AG04449 (cell line): ENCODE measurements around the gene FITM1.

Experiments
- CTCF ChIA-PET: fragments of 350-600 bp; formaldehyde crosslinking; extraction: SDS; loops from one replicate; lab custom pipeline; 2021; ENCODE audit warnings: antibody characterized with exemption; lab: Yijun Ruan, JAX
- POLR2A ChIA-PET: fragments of 400-600, 350-600 bp; formaldehyde crosslinking; extraction: SDS; loops from one replicate; lab custom pipeline; 2020; ENCODE audit warnings: antibody characterized with exemption, inconsistent platforms; lab: Yijun Ruan, JAX
- DNase-seq: peaks from one replicate; pipeline ENCODE4 v3.0.0-alpha.2; 2010; ENCODE audit warnings: low read depth, low spot score
- H3K4me3 ChIP-seq: 2 replicates; pipeline ENCODE4 v1.5.1; 2011; ENCODE audit warnings: low read depth, mild to moderate bottlenecking, control low read depth, low read length
- TF ChIP-seq, protein P1 (sequence below): IDR thresholded peaks from one replicate; pipeline ENCODE4 v1.5.1; 2011; ENCODE audit warnings: mild to moderate bottlenecking, moderate library complexity, low read length, control low read depth, inconsistent platforms; ENCODE audit not compliant: insufficient read depth; ENCODE audit errors: missing control alignments

Gene FITM1

DNA sequence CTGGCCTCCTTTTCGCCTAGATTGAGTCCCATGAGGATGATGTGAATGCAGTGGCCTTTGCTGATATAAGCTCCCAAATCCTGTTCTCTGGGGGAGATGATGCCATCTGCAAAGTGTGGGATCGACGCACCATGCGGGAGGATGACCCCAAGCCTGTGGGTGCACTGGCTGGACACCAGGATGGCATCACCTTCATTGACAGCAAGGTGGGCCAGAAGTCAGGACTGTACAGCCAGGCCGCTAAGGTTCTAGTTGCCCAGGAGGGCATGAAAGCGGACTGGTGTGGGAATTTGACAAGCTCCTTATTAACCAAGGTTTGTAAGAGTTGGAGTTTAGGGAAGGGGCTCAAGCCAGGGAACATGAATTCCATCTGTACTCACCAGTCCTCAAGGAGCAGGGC is 10.8 kb upstream of the FITM1 start:
- TF ChIP-seq, protein P1, sequence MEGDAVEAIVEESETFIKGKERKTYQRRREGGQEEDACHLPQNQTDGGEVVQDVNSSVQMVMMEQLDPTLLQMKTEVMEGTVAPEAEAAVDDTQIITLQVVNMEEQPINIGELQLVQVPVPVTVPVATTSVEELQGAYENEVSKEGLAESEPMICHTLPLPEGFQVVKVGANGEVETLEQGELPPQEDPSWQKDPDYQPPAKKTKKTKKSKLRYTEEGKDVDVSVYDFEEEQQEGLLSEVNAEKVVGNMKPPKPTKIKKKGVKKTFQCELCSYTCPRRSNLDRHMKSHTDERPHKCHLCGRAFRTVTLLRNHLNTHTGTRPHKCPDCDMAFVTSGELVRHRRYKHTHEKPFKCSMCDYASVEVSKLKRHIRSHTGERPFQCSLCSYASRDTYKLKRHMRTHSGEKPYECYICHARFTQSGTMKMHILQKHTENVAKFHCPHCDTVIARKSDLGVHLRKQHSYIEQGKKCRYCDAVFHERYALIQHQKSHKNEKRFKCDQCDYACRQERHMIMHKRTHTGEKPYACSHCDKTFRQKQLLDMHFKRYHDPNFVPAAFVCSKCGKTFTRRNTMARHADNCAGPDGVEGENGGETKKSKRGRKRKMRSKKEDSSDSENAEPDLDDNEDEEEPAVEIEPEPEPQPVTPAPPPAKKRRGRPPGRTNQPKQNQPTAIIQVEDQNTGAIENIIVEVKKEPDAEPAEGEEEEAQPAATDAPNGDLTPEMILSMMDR, result no peak
- ChIA-PET POLR2A (no interaction called here), CTCF (interaction anchor here (0.9 to 1.2 kb wide), 2 partner anchors 41 to 189 kb away, joined by 3 read pairs; partner anchors contain the start of gene IRF9)
- DNase-seq, result no peak
- H3K4me3 ChIP-seq, result no peak overlapping the region

DNA sequence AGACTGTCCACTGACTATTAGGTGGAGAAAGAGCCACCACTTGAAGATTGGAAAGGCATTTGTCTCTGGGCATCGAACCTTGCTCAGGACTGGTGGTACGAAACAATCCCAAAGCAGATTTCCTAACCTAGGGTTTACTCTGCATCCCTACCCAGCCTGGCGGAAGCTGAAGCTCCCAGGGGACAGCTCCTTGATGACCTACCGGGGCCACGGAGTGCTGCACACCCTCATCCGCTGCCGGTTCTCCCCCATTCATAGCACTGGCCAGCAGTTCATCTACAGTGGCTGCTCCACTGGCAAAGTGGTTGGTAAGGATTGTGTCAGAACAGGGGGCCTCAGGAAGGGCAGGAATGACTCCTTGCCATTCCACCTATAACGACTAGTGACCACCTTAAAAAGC is 9.2 kb upstream of the FITM1 start:
- no peak for DNase-seq
- POLR2A ChIA-PET, result no interaction called here

DNA sequence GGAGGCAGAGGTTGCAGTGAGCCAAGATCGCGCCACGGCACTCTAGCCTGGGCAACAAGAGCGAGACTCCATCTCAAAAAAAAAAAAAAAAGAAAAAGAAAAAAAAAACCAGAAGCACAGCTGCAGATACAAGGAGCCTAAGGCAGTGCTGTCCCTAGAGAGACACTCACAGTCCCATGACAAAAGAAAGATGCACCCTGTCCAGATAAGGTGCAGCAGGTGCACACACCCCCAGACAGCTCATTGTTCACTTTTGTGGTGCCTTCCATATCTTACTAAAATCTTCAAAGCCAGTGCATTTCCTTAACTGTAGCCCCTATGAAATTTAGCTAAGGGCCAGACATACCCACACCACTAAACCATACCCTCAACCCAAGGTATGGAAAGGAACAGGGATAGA is 8.0 kb upstream of the FITM1 start:
- H3K4me3 ChIP-seq, result no peak overlapping the region
- CTCF ChIA-PET, result interaction anchor here (1.2 to 1.7 kb wide), 3 partner anchors 16 to 64 kb away, joined by 3 to 5 read pairs (median 4); partner anchors contain the start of gene IRF9
- POLR2A ChIA-PET, result interaction anchor here (1.8 kb wide), 1 partner anchor 24 kb away, joined by 5 read pairs; the partner anchor contains the start of genes PSME2 and RNF31
- DNase-seq, result no peak
- TF ChIP-seq, protein P1, result no peak

More for the DNA sequence above, 9.2 kb upstream of the FITM1 start:
- TF ChIP-seq, protein P1, result no peak
- no peak overlapping the region for H3K4me3 ChIP-seq
- CTCF ChIA-PET, result interaction anchor here (1.4 to 1.7 kb wide), 2 partner anchors 40 to 62 kb away, joined by 4 to 5 read pairs; partner anchors contain the start of gene IRF9

DNA sequence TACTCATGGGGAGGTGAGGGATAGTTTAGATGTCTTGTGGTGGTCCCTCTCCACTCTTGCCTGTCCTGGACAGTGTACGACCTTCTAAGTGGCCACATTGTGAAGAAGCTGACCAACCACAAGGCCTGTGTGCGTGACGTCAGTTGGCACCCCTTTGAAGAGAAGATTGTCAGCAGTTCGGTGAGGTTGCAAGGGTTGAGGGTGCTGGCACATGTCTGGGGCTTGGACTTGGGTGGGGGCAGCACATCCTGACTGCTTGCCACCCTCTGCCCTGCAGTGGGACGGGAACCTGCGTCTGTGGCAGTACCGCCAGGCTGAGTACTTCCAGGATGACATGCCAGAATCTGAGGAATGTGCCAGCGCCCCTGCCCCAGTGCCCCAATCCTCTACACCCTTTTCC is 7.6 kb upstream of the FITM1 start:
- ChIA-PET POLR2A (interaction anchor here (1.8 kb wide), 1 partner anchor 24 kb away, joined by 5 read pairs; the partner anchor contains the start of genes PSME2 and RNF31), CTCF (interaction anchor here (1.0 to 1.7 kb wide), 4 partner anchors 14 to 38 kb away, joined by 3 to 5 read pairs (median 4); partner anchors contain the start of genes EMC9 and IRF9)
- TF ChIP-seq, protein P1, result no peak
- DNase-seq, result no peak
- H3K4me3 ChIP-seq, result no peak overlapping the region

DNA sequence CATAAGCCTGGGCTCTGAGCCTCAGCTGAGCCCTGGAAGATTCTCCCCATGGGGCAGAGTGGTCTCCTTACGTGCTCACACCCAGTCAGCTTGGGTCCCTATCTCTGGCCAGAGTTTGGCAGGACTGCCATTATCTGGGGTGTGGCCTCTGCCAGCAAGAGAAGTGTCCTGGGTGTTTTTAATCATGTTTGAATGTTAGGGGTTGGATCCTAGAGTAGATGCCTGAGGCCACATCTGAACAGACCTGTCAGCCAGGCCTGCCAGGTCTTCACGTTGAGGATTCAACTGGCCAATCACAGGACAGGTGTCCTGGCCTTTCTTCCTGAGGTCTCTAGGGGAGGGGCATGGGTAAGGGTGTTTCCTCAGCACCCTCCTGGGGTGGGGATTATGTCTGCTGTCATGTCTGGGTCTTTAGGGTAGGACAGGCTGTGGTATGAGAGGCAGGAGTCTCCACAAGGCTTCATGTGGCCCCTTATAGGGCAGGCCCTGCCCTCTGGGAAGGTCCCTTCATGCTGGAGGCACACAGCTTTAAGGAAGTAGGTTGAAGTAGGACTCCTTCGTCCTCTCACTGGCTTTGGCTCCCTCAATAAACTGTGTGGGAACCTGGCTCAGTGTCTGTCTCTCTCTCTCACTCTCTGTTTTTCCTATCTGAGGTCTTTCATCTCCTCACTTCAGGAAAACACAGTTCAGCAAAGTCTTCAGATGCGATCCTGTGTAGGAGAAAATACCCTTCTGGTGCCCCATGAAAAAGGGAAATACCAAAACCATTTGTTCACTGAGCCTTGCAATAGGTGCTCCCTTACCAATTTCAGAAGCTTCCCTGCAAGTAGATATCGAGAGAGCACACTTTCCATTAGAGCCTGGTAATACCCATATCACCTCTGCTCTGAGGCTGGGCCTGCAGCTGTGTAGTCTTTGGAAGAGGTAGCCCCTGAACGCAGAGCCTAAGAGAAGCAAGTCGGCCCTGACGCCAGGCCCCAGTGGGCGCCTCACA is 6.7 kb upstream of the FITM1 start:
- POLR2A ChIA-PET, result interaction anchor here (1.8 kb wide), 1 partner anchor 23 kb away, joined by 5 read pairs; the partner anchor contains the start of genes PSME2 and RNF31
- TF ChIP-seq, protein P1, result no peak
- no peak overlapping the region for H3K4me3 ChIP-seq
- CTCF ChIA-PET, result interaction anchor here (0.8 to 1.5 kb wide), 4 partner anchors 15 to 66 kb away, joined by 3 to 5 read pairs (median 4); partner anchors contain the start of gene EMC9
- DNase-seq, result no peak

DNA sequence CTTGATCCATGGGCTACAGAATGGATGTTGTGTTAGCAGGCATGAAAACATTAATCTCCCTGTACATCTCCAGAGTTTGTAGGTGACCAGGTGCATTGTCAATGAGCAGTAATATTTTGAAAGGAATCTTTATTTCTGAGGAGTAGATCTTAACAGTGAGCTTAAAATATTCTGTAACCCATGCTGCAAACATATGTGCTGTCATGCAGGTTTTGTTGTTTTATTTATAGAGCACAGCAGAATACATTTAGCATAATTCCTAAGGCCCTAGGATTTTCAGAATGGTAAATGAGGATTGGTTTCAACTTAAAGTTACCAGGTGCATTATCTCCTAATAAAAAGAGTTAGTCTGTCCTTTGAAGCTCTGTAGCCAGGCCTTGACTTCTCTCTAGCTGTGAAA is 3.5 kb upstream of the FITM1 start:
- TF ChIP-seq, protein P1, result no peak
- H3K4me3 ChIP-seq, result no peak overlapping the region
- DNase-seq, result no peak
- CTCF ChIA-PET, result interaction anchor here (0.9 to 2.3 kb wide), 7 partner anchors 11 to 180 kb away, joined by 3 to 9 read pairs (median 3); partner anchors contain the start of genes EMC9 and IRF9
- POLR2A ChIA-PET, result interaction anchor here (1.0 kb wide), 1 partner anchor 9 kb away, joined by 3 read pairs; the partner anchor contains the start of gene PSME1
